HG02610 (cell line): ENCODE measurements around the gene SUGCT.

Experiments used
- ATAC-seq: cut with Tn5 transposase; IDR thresholded peaks from one replicate; pipeline ENCODE4 v1.9.1; 2021; ENCODE audit warnings: mild to moderate bottlenecking, moderate library complexity; ENCODE audit not compliant: unreplicated experiment

SUGCT gene

GRCh38 chr7:40839881-40840280 is 705.1 kb downstream of the SUGCT start:
- ATAC-seq = no peak

- no peak for ATAC-seq
These were observed 706.2 kb downstream of the SUGCT start for GRCh38 chr7:40840990-40841389.

- ATAC-seq = no peak
These were observed 707.8 kb downstream of the SUGCT start for GRCh38 chr7:40842641-40843040.

GRCh38 chr7:40843338-40843985 is 708.7 kb downstream of the SUGCT start:
- no peak for ATAC-seq

- ATAC-seq = no peak
These were observed 711.1 kb downstream of the SUGCT start for GRCh38 chr7:40845943-40846342.

- ATAC-seq = no peak
These were observed 713.1 kb downstream of the SUGCT start for GRCh38 chr7:40847921-40848320.

GRCh38 chr7:40848541-40849221 is 713.9 kb downstream of the SUGCT start:
- no peak for ATAC-seq

- no peak for ATAC-seq
These were observed 715.2 kb downstream of the SUGCT start for GRCh38 chr7:40850017-40850416.

GRCh38 chr7:40851001-40851400 is 716.2 kb downstream of the SUGCT start:
- ATAC-seq = no peak

- ATAC-seq = no peak
These were observed 724.3 kb downstream of the SUGCT start for GRCh38 chr7:40859076-40859475.

- ATAC-seq = no peak
These were observed 725.2 kb downstream of the SUGCT start for GRCh38 chr7:40859965-40860543.

- no peak for ATAC-seq
These were observed 730.8 kb downstream of the SUGCT start for GRCh38 chr7:40865441-40866233.

- ATAC-seq = no peak
These were observed 731.8 kb downstream of the SUGCT start for GRCh38 chr7:40866601-40867000.

GRCh38 chr7:40870108-40870507 is 735.3 kb downstream of the SUGCT start:
- ATAC-seq = no peak

- no peak for ATAC-seq
These were observed 738.4 kb downstream of the SUGCT start for GRCh38 chr7:40873248-40873647.

- ATAC-seq = no peak
These were observed 740.0 kb downstream of the SUGCT start for GRCh38 chr7:40874756-40875155.

GRCh38 chr7:40876601-40877000 is 741.8 kb downstream of the SUGCT start:
- no peak for ATAC-seq

GRCh38 chr7:40879941-40880543 is 745.2 kb downstream of the SUGCT start:
- ATAC-seq = no peak

GRCh38 chr7:40880581-40880980 is 745.8 kb downstream of the SUGCT start:
- no peak for ATAC-seq

- no peak for ATAC-seq
These were observed 746.7 kb downstream of the SUGCT start for GRCh38 chr7:40881405-40881926.
